T follicular helper cell (primary cell): Measurements from ENCODE around the gene LZTFL1.

Experiments used
- DNase-seq: peaks from one replicate; pipeline ENCODE4 v3.0.0-alpha.2; 2020; ENCODE audit warnings: low read depth

The LZTFL1 gene

GRCh38 chr3:45807681-45808540 lies 34.0 kb downstream of the LZTFL1 start:
- no peak for DNase-seq

GRCh38 chr3:45807133-45807532 lies 34.8 kb downstream of the LZTFL1 start:
- no peak for DNase-seq

- no peak for DNase-seq
Observed at GRCh38 chr3:45806072-45806471, 35.8 kb downstream of the LZTFL1 start.

GRCh38 chr3:45803252-45803935 lies 38.5 kb downstream of the LZTFL1 start:
- no peak for DNase-seq

- DNase-seq = no peak
Observed at GRCh38 chr3:45802146-45802545, 39.8 kb downstream of the LZTFL1 start.

- no peak for DNase-seq
Observed at GRCh38 chr3:45800611-45801010, 41.3 kb downstream of the LZTFL1 start.

GRCh38 chr3:45799586-45799985 lies 42.3 kb downstream of the LZTFL1 start:
- DNase-seq = no peak

DNA sequence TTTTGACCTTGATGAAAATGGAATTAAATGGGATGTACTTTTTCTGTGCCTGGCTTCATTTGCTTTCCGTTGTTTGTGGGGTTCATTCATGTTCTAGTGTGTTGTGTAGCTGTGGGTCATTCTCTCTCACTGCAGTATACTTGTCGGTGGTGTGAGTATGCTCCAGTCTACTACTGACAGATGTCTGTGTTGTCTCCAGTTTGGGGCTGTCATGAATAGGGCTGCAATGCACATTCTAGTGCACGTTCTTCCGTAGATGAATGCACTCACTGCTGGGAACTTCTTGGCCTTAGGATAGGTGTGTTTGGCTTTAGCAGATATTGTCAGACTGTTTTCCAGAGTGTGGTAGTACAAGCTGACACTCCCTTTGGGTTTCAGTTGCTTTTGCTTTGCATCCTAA lies 43.9 kb downstream of the LZTFL1 start:
- DNase-seq = no peak

DNA sequence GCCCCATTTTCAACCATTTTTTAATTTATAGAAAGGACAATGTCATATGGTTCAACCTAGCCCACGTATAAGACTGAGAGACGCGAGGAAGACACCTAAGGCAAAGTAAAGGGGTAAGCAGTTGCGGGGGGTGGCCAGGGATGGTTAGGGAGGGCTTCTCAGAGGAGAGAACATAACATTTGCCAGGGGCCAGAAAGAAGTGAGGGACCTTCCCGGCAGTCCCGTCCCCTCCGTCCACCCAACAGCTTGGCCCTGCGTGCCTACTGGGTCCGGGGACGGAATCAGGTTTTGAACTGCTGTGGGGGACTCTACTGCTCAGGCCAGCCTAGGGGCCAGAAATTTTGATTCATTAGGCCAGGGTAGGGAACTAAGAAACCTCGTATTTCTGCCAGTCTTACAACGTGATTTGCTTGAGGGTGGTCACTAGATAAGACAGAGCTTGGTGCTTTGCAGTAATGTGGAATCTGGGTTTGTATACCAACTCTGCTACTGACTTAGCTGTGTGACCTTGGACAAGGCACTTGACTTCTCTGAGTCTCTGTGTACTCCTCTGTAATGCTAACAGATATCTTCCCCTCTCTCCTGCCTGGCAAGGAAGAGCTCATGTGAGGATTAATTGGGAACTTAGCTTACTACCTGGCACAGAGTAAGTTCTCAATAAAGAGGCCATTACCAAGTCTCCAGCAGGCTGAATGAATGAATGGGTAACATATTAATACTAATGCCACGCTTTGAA lies 44.8 kb downstream of the LZTFL1 start:
- DNase-seq = no peak

GRCh38 chr3:45795882-45796765 lies 45.8 kb downstream of the LZTFL1 start, which contains the start of gene SLC6A20:
TSS of gene SLC6A20 (minus strand) at chr3:45796536. CDS start at chr3:45796419, 117 bp downstream.
- no peak for DNase-seq

GRCh38 chr3:45795509-45795881 lies 46.4 kb downstream of the LZTFL1 start:
- no peak for DNase-seq

- no peak for DNase-seq
Observed at GRCh38 chr3:45794660-45795059, 47.3 kb downstream of the LZTFL1 start.

DNA sequence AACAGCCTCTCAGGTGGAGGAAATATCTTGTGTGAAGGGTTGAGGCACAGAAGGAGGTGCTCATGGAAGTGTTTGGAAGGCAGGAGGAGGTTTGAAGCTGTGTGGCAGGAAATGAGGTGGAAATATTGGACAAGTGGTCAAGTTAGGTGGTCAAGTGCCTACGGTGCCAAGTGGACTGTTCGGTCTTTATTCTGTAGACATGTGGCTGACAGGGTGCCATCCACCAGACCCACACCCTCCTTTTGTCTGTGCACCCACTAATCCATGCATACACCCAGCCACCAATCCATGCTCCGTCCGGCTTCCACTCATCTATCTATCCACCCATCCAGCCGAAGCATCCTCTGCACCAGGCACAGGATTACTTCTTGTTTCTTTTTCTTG lies 47.8 kb downstream of the LZTFL1 start:
- DNase-seq = no peak

GRCh38 chr3:45793482-45794176 lies 48.3 kb downstream of the LZTFL1 start:
- no peak for DNase-seq

GRCh38 chr3:45792516-45793172 lies 49.3 kb downstream of the LZTFL1 start:
- DNase-seq = no peak

GRCh38 chr3:45792036-45792435 lies 49.9 kb downstream of the LZTFL1 start:
- DNase-seq = no peak

GRCh38 chr3:45790596-45790995 lies 51.3 kb downstream of the LZTFL1 start:
- no peak for DNase-seq

GRCh38 chr3:45789235-45789812 lies 52.6 kb downstream of the LZTFL1 start:
- no peak for DNase-seq

DNA sequence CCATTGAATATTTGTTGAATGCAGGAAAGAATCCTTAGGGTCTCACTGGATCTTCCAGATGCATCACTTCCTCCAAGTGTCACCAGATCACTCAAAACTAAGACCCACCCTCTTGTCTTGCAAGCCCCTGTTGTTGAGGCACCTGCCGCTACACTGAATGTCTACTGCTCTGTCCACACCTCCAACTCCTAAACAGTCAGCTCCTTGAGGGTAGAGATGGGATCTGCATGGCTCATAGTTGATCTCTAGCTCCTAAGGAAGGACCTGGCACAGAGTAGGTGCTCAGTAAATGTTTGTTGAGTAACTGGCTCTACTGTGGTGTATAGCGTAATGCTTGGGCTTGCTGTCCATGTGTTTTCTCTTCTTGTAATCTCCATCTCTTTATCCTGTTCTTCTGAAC lies 54.4 kb downstream of the LZTFL1 start:
- no peak for DNase-seq
